BLaER1 (cell line): ENCODE data around the gene ADGRD1.

Experiments used
- H3K27ac ChIP-seq: shearing (Covaris generic); formaldehyde crosslinking; 2 replicates; pipeline ENCODE4 v1.8.1; 2022
- H3K27me3 ChIP-seq: shearing (Covaris generic); formaldehyde crosslinking; 2 replicates; pipeline ENCODE4 v1.8.1; 2022
- H3K36me3 ChIP-seq: shearing (Covaris generic); formaldehyde crosslinking; 2 replicates; pipeline ENCODE4 v1.8.1; 2022
- H3K4me1 ChIP-seq: shearing (Covaris generic); formaldehyde crosslinking; 2 replicates; pipeline ENCODE4 v1.8.1; 2022
- H3K4me2 ChIP-seq: shearing (Covaris generic); formaldehyde crosslinking; 2 replicates; pipeline ENCODE4 v1.8.1; 2022
- H3K4me3 ChIP-seq: shearing (Covaris generic); formaldehyde crosslinking; 2 replicates; pipeline ENCODE4 v1.8.1; 2022
- H3K9ac ChIP-seq: shearing (Covaris generic); formaldehyde crosslinking; 2 replicates; pipeline ENCODE4 v1.8.1; 2022
- H3K9me3 ChIP-seq: shearing (Covaris generic); formaldehyde crosslinking; 2 replicates; pipeline ENCODE4 v1.8.1; 2022
- H4K20me1 ChIP-seq: shearing (Covaris generic); formaldehyde crosslinking; 2 replicates; pipeline ENCODE4 v1.8.1; 2022
- Cebpa-rat ChIP-seq: shearing (Covaris generic); IDR thresholded peaks from 2 replicates; pipeline ENCODE4 v1.8.1; 2022

ADGRD1 gene

GRCh38 chr12:131103669-131104462 lies 150.2 kb downstream of the ADGRD1 start:
- peak overlapping the region; percentile 92 for H3K4me2 ChIP-seq
- H3K27ac ChIP-seq: peak overlapping the region; percentile 65

GRCh38 chr12:131104463-131105350 lies 151.0 kb downstream of the ADGRD1 start:
- H3K9me3 ChIP-seq: peaks cover 12% of the 10 kb centered on the region
- TF ChIP-seq Cebpa-rat: no peak
- peaks cover 10% of the 10 kb centered on the region; the same call in 1 of the 2 replicates for H3K36me3 ChIP-seq
- peaks cover 67% of the 10 kb centered on the region for H3K4me1 ChIP-seq
- no peaks in the 10 kb centered on the region for H4K20me1 ChIP-seq
- H3K4me2 ChIP-seq: peak overlapping the region; percentile 92
- H3K27ac ChIP-seq: 0 out of 2 replicates have a peak overlapping the region, but pooled peaks have one; percentile 65
- H3K4me3 ChIP-seq: no peak overlapping the region
- no peak overlapping the region for H3K9ac ChIP-seq
- H3K27me3 ChIP-seq: no peaks in the 10 kb centered on the region

More at GRCh38 chr12:131103669-131104462, 150.2 kb downstream of the ADGRD1 start:
- Histone ChIP-seq H3K4me1 (peaks cover 67% of the 10 kb centered on the region), H3K9me3 (peaks cover 13% of the 10 kb centered on the region), H4K20me1 (no peaks in the 10 kb centered on the region), H3K27me3 (no peaks in the 10 kb centered on the region), H3K4me3 (no peak overlapping the region), H3K36me3 (peaks cover 11% of the 10 kb centered on the region; the same call in 1 of the 2 replicates), H3K9ac (peak overlapping the region; percentile 9; the same call in 1 of the 2 replicates)
- TF ChIP-seq Cebpa-rat: no peak

GRCh38 chr12:131105351-131105735 lies 151.6 kb downstream of the ADGRD1 start:
- Histone ChIP-seq H3K9ac (no peak overlapping the region), H3K4me1 (peaks cover 67% of the 10 kb centered on the region), H4K20me1 (no peaks in the 10 kb centered on the region), H3K27ac (no peak overlapping the region), H3K9me3 (peaks cover 7% of the 10 kb centered on the region; the same call in 1 of the 2 replicates), H3K36me3 (peaks cover 10% of the 10 kb centered on the region; the same call in 1 of the 2 replicates), H3K27me3 (no peaks in the 10 kb centered on the region), H3K4me3 (no peak overlapping the region), H3K4me2 (peak overlapping the region; percentile 92)
- TF ChIP-seq Cebpa-rat: no peak

- Histone ChIP-seq H3K4me1 (peaks cover 63% of the 10 kb centered on the region), H4K20me1 (no peaks in the 10 kb centered on the region), H3K4me2 (peak overlapping the region; percentile 92), H3K36me3 (peaks cover 10% of the 10 kb centered on the region; the same call in 1 of the 2 replicates), H3K9ac (no peak overlapping the region), H3K27ac (no peak overlapping the region), H3K9me3 (peaks cover 2% of the 10 kb centered on the region; the same call in 1 of the 2 replicates), H3K4me3 (no peak overlapping the region), H3K27me3 (no peaks in the 10 kb centered on the region)
- no peak for TF ChIP-seq Cebpa-rat
Observed at GRCh38 chr12:131105736-131106348, 152.1 kb downstream of the ADGRD1 start.

GRCh38 chr12:131106349-131106941 lies 152.7 kb downstream of the ADGRD1 start:
- H3K4me2 ChIP-seq: peak overlapping the region; percentile 92

GRCh38 chr12:131108177-131108955 lies 154.7 kb downstream of the ADGRD1 start:
- Histone ChIP-seq H3K9ac (no peak overlapping the region), H3K27me3 (no peaks in the 10 kb centered on the region), H3K9me3 (no peaks in the 10 kb centered on the region), H4K20me1 (no peaks in the 10 kb centered on the region), H3K4me1 (peaks cover 58% of the 10 kb centered on the region), H3K4me3 (no peak overlapping the region), H3K36me3 (peaks cover 10% of the 10 kb centered on the region; the same call in 1 of the 2 replicates), H3K4me2 (no peak overlapping the region), H3K27ac (no peak overlapping the region)
- no peak for TF ChIP-seq Cebpa-rat

More at GRCh38 chr12:131106349-131106941, 152.7 kb downstream of the ADGRD1 start:
- Histone ChIP-seq H3K4me3 (no peak overlapping the region), H3K4me1 (peaks cover 58% of the 10 kb centered on the region), H3K9ac (no peak overlapping the region), H3K9me3 (no peaks in the 10 kb centered on the region), H3K27ac (no peak overlapping the region), H4K20me1 (no peaks in the 10 kb centered on the region), H3K36me3 (peaks cover 10% of the 10 kb centered on the region; the same call in 1 of the 2 replicates), H3K27me3 (no peaks in the 10 kb centered on the region)
- no peak for TF ChIP-seq Cebpa-rat

GRCh38 chr12:131111446-131111845 lies 157.7 kb downstream of the ADGRD1 start:
- H3K4me2 ChIP-seq: 0 out of 2 replicates have a peak overlapping the region, but pooled peaks have one; percentile 74
- no peak overlapping the region for H3K27ac ChIP-seq

GRCh38 chr12:131112021-131112420 lies 158.3 kb downstream of the ADGRD1 start:
- Histone ChIP-seq H3K9me3 (no peaks in the 10 kb centered on the region), H3K4me3 (no peak overlapping the region), H3K4me2 (peak overlapping the region; percentile 74), H3K27ac (no peak overlapping the region), H3K36me3 (peaks cover 17% of the 10 kb centered on the region; the same call in 1 of the 2 replicates), H3K4me1 (peaks cover 56% of the 10 kb centered on the region), H3K9ac (no peak overlapping the region; the same call in 1 of the 2 replicates), H3K27me3 (no peaks in the 10 kb centered on the region), H4K20me1 (no peaks in the 10 kb centered on the region)
- no peak for TF ChIP-seq Cebpa-rat

More at GRCh38 chr12:131111446-131111845, 157.7 kb downstream of the ADGRD1 start:
- Histone ChIP-seq H3K36me3 (peaks cover 17% of the 10 kb centered on the region; the same call in 1 of the 2 replicates), H3K9ac (no peak overlapping the region), H4K20me1 (no peaks in the 10 kb centered on the region), H3K4me3 (no peak overlapping the region), H3K27me3 (no peaks in the 10 kb centered on the region), H3K9me3 (no peaks in the 10 kb centered on the region), H3K4me1 (peaks cover 57% of the 10 kb centered on the region)
- TF ChIP-seq Cebpa-rat: peak; percentile 85; the same call in 1 of the 2 replicates
